Astrocyte of the cerebellum (primary cell): ENCODE data around the gene INPP5D.

ENCODE experiments used
- DNase-seq: peaks from one replicate; pipeline ENCODE4 v3.0.0-alpha.2; 2011; ENCODE audit warnings: low read depth
- H3K4me3 ChIP-seq: 2 replicates; pipeline ENCODE4 v1.5.1; 2011; ENCODE audit warnings: mild to moderate bottlenecking, low read depth, low read length, moderate library complexity
- in situ Hi-C: cut with HindIII; loops from 2 replicates; pipeline ENCODE4 v1.10.0; 2017; ENCODE audit warnings: low sequenced_read_pairs
- TF ChIP-seq, protein P1 (sequence below): IDR thresholded peaks from 2 replicates; pipeline ENCODE4 v1.5.1; 2012; ENCODE audit warnings: low read length, low read depth, moderate library complexity, mild to moderate bottlenecking; ENCODE audit errors: missing control alignments

Gene INPP5D

DNA sequence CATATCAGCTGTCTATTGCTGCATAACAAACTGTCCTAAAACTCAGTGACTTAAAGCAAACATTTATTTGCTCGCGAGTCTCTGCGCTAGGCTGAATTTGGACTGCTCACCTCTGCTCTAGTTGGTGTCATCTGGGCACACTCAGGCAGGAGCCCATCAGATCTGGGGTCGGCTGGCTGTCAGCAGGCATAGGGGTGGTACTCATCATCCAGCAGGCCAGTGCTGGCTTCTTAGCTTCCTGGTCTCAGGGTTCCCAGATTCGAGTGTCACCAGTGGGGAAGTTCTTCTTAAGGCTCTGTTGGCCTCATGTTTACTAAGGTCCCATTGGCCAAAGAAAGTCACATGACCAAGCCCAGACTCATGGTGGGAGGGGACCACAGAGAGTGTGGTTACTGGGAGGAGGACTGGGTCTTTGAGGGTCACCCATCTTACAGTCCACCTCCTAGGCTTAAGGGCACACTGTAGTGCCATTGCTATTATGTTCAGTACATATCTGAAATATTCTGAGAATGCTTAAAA, 119.8 kb downstream of the INPP5D start:
- TF ChIP-seq, protein P1, sequence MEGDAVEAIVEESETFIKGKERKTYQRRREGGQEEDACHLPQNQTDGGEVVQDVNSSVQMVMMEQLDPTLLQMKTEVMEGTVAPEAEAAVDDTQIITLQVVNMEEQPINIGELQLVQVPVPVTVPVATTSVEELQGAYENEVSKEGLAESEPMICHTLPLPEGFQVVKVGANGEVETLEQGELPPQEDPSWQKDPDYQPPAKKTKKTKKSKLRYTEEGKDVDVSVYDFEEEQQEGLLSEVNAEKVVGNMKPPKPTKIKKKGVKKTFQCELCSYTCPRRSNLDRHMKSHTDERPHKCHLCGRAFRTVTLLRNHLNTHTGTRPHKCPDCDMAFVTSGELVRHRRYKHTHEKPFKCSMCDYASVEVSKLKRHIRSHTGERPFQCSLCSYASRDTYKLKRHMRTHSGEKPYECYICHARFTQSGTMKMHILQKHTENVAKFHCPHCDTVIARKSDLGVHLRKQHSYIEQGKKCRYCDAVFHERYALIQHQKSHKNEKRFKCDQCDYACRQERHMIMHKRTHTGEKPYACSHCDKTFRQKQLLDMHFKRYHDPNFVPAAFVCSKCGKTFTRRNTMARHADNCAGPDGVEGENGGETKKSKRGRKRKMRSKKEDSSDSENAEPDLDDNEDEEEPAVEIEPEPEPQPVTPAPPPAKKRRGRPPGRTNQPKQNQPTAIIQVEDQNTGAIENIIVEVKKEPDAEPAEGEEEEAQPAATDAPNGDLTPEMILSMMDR = no peak
- DNase-seq = no peak
- in situ Hi-C loops = loop anchor here (10.0 kb wide), 1 partner anchor 75 kb away; no protein-coding TSS in a partner anchor
- no peak overlapping the region for H3K4me3 ChIP-seq

DNA sequence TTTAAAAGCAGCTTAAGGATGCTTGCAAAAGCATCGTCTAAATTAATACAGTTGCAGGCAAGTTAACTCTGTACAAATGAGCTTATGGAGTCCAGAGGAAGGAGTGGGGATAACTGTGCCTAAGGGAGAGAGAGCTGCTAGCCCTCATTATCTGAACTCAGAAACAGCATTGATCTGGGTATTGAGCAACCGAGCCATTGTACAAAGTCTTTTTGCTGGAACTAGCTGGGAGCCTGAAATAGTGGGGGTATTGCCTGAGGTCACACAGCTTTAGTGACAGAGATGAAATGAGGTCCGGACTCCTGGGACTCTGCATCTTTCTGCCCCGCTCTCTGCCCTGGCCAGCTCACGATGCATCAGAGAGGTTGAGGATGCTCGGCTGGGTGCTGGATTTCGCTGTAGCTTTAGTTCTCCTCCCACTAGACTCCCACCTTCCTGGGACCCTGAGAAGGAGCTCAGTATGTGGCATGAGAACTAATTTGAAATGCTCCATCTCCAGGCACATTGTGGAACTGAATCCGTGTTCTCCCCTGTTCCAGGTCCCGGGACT, 123.8 kb downstream of the INPP5D start:
- TF ChIP-seq, protein P1 = no peak
- H3K4me3 ChIP-seq = no peak overlapping the region
- no peak for DNase-seq
- in situ Hi-C loops = loop anchor here (10.0 kb wide), 1 partner anchor 79 kb away; no protein-coding TSS in a partner anchor

DNA sequence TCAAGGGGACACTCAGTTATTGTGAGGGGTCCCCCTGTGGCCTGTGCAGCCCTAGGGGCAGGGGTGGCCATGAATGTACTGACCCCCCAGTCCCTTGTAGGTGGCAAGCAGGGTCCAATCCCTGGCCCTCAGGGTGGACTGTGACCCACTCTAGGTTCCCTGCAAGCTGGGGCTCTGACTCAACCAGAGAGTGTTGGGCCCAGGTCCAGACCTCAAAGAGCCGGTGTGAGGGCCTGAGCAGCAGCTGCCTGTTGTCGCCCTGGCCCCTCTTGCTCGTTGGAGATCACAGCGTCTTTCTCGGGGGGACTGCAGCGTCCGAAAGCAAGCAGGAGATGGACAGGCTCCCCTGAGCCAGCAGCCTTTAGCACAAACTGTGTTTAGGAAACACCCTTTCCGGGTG, 124.5 kb downstream of the INPP5D start:
- DNase-seq = no peak
- in situ Hi-C loops = loop anchor here (10.0 kb wide), 1 partner anchor 80 kb away; no protein-coding TSS in a partner anchor
- no peak overlapping the region for H3K4me3 ChIP-seq
- TF ChIP-seq, protein P1 = no peak

DNA sequence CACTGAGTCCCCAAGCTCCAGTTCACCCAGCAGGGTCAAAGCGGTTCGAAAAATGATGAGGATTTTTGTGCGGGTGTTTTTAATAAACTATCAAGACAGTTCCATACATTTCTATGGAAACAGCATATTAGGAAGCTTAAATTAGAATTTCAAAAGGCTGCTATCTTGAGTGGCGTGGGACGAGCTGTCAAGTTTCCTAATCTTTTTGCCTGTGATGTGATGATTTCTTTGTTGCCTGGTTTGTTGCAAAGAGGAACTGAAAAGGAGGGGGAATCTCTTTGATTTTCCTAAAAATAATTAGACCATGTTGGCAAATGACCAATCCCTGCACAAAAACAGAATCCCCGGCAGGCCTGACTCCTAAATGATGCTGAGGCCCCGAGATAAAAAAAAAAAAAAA, 125.2 kb downstream of the INPP5D start:
- TF ChIP-seq, protein P1 = no peak
- H3K4me3 ChIP-seq = no peak overlapping the region
- DNase-seq = no peak
- in situ Hi-C loops = loop anchor here (10.0 kb wide), 1 partner anchor 81 kb away; no protein-coding TSS in a partner anchor

DNA sequence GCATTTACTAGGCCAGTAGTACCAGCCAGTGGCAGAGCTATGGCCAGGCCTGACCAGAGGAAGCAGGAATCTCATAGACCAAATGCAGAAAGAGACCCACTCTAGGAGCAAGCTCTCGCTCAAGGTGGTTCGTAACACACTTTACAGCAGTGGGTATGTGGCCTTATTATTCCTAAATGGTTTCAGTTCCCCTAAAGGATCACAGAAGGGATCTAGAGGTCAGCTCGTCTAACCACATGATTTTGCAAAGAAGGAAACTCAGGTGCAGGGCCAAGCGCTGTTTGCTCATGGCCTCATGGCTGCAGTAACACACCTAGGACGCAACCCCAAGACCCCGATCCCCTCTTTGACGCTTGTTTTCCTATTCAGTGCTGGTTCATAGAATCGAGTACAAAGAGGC, 125.8 kb downstream of the INPP5D start:
- H3K4me3 ChIP-seq = no peak overlapping the region
- TF ChIP-seq, protein P1 = no peak
- DNase-seq = no peak
- in situ Hi-C loops = loop anchor here (10.0 kb wide), 1 partner anchor 81 kb away; no protein-coding TSS in a partner anchor

DNA sequence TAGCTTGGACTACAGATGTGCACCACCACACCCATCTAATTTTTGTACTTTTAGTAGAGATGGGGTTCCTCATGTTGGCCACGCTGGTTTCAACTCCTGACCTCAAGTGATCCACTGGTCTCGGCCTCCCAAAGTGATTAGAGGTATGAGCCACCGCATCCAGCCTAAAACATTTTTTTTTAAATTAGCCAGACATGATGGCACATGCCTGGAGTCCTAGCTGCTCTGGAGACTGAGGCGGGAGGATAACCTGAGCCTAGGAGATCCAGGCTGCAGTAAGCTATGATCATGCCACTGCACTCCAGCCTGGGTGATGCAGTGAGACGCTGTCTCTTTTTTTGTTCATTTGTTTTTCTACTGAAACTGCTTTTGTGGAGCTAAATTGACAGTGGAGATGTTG, 126.7 kb downstream of the INPP5D start:
- TF ChIP-seq, protein P1 = no peak
- DNase-seq = no peak
- H3K4me3 ChIP-seq = no peak overlapping the region
- in situ Hi-C loops = loop anchor here (10.0 kb wide), 1 partner anchor 82 kb away; no protein-coding TSS in a partner anchor
